ENCODE data around the gene IP6K1. TPM values are rescaled to one million over a fixed set of nuclear protein-coding genes. Genes with fewer than 3 reads are reported as not detected.

IP6K1 gene
- total RNA-seq, 1 experiment from 2014 or later, result 22.3 TPM

DNA sequence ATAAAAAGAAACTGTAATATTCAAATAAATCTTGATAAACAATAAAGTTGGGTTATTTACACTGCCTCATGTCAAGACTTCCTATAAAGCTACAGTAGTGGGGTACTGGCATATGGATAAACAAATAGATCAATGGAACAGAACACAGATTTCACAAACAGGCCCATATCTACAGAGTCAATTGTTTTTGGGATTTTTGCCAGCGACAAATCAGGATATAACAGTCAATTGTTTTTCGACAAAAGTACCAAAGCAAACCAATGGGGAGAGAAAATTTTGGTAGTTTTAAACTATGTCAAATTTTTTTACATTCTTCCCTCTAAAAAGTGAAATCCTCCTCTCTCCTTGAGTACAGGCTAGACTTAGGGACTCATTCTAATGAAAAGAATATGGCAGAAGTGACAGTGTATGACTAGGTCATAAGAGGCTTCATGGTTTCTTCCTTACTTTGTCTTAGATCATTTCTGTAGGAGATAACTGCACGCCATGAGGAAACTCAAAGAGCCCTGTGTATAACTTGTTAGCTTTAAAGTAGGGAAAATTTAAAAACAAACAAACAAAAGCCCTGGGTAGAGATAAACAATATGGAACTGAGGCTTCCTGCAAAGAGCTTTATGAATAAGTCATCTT, 16.9 kb downstream of the IP6K1 start:
- no peak overlapping the region for H3K9ac ChIP-seq (ENCODE audit: low read length)
- H3K4me1 ChIP-seq (ENCODE audit: low read length), result peaks cover 8% of the 10 kb centered on the region
- no peaks in the 10 kb centered on the region for H3K9me2 ChIP-seq (replicated peaks; ENCODE audit: insufficient read depth, low read length)
- peaks cover 7% of the 10 kb centered on the region; the same call in 1 of the 2 replicates for H3K36me3 ChIP-seq (ENCODE audit: insufficient read depth, low read length)
- H3K27ac ChIP-seq (ENCODE audit: low read length), result no peak overlapping the region
- no peak overlapping the region for H3K4me3 ChIP-seq (ENCODE audit: low read length)
- no peak overlapping the region for H3K4me2 ChIP-seq (ENCODE audit: low read depth, low read length, poor library complexity, severe bottlenecking)
- no peak overlapping the region for H2AFZ ChIP-seq (ENCODE audit: low read length)
- DNase-seq, result no peak
- peaks cover 95% of the 10 kb centered on the region for H3K79me2 ChIP-seq (ENCODE audit: low read length)
- no peaks in the 10 kb centered on the region for H4K20me1 ChIP-seq (ENCODE audit: insufficient read depth, low read depth, low read length)
- no peaks in the 10 kb centered on the region for H3K27me3 ChIP-seq (ENCODE audit: low read length)
- H3K9me3 ChIP-seq (ENCODE audit: low read length), result no peaks in the 10 kb centered on the region

DNA sequence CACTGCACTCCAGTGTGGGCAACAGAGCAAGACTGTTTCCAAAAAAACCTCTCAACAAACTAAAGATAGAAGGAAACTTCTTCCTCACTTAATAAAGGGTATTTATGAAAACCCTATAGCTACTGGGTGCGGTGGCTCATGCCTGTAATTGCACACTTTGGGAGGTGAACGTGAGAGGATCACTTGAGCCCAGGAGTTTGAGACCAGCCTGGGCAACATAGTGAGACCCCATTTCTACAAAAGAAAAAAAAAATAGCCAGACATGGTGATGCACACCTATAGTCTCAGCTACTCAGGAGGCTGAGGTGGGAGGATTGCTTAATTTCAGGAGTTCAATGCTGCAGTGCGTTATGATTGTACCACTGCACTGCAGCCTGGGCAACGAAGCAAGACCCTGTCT, 22.4 kb downstream of the IP6K1 start:
- no peaks in the 10 kb centered on the region for H3K27me3 ChIP-seq (ENCODE audit: low read length)
- H2AFZ ChIP-seq (ENCODE audit: low read length), result no peak overlapping the region
- H3K4me1 ChIP-seq (ENCODE audit: low read length), result peaks cover 8% of the 10 kb centered on the region
- H3K9me3 ChIP-seq (ENCODE audit: low read length), result no peaks in the 10 kb centered on the region
- no peak overlapping the region for H3K27ac ChIP-seq (ENCODE audit: low read length)
- H3K4me3 ChIP-seq (ENCODE audit: low read length), result no peak overlapping the region
- H4K20me1 ChIP-seq (ENCODE audit: insufficient read depth, low read depth, low read length), result no peaks in the 10 kb centered on the region
- H3K36me3 ChIP-seq (ENCODE audit: insufficient read depth, low read length), result no peaks in the 10 kb centered on the region; the same call in 1 of the 2 replicates
- no peaks in the 10 kb centered on the region for H3K9me2 ChIP-seq (replicated peaks; ENCODE audit: insufficient read depth, low read length)
- H3K4me2 ChIP-seq (ENCODE audit: low read depth, low read length, poor library complexity, severe bottlenecking), result no peak overlapping the region
- no peak overlapping the region for H3K9ac ChIP-seq (ENCODE audit: low read length)
- peaks cover 85% of the 10 kb centered on the region for H3K79me2 ChIP-seq (ENCODE audit: low read length)
- DNase-seq, result no peak

DNA sequence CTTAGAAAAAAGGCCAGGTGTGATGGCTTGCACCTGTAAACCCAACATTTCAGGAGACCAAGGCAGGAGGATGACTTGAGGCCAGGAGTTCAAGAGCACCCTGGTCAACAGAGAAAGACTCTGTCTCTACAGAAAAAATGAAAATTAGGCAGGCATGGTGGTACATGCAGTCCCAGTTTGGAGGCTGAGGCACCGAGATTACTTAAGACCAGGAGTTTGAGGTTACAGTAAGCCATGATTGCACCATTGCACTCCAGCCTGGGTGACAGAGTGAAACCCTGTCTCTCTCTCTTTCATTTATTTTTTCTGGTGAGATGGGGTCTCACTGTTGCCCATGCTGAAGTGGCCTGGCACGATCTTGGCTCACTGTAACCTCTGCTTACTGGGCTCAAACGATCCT, 24.7 kb downstream of the IP6K1 start:
- Histone ChIP-seq H3K27me3 (ENCODE audit: low read length) (no peaks in the 10 kb centered on the region), H3K79me2 (ENCODE audit: low read length) (peaks cover 85% of the 10 kb centered on the region), H2AFZ (ENCODE audit: low read length) (no peak overlapping the region), H3K9me2 (replicated peaks; ENCODE audit: insufficient read depth, low read length) (no peaks in the 10 kb centered on the region), H3K9ac (ENCODE audit: low read length) (no peak overlapping the region), H3K27ac (ENCODE audit: low read length) (no peak overlapping the region), H3K9me3 (ENCODE audit: low read length) (no peaks in the 10 kb centered on the region), H3K4me2 (ENCODE audit: low read depth, low read length, poor library complexity, severe bottlenecking) (no peak overlapping the region), H3K36me3 (ENCODE audit: insufficient read depth, low read length) (no peaks in the 10 kb centered on the region), H4K20me1 (ENCODE audit: insufficient read depth, low read depth, low read length) (no peaks in the 10 kb centered on the region), H3K4me3 (ENCODE audit: low read length) (no peak overlapping the region), H3K4me1 (ENCODE audit: low read length) (no peaks in the 10 kb centered on the region)
- no peak for DNase-seq

DNA sequence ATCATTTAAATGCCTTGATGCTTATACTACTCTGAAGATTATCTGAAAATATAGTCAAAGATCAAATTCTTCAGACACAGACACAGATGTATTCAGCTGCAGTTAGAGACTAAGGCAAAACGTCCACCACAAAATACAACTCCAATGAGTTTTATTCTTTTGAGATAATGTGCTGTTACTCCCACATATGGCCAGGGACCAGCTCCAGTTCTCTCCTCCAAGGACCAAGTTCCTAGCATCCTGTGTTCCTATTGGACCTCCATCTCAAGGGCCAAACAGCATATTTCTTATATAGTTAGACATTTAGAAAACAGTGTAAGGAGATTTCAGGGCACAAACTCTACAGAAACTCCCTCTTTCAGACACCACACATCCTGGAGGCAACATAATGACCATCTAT, 27.1 kb downstream of the IP6K1 start:
- H3K27me3 ChIP-seq (ENCODE audit: low read length), result no peaks in the 10 kb centered on the region
- no peaks in the 10 kb centered on the region for H3K4me1 ChIP-seq (ENCODE audit: low read length)
- no peak overlapping the region for H3K4me2 ChIP-seq (ENCODE audit: low read depth, low read length, poor library complexity, severe bottlenecking)
- no peaks in the 10 kb centered on the region for H4K20me1 ChIP-seq (ENCODE audit: insufficient read depth, low read depth, low read length)
- no peaks in the 10 kb centered on the region for H3K9me3 ChIP-seq (ENCODE audit: low read length)
- no peak overlapping the region for H3K9ac ChIP-seq (ENCODE audit: low read length)
- H2AFZ ChIP-seq (ENCODE audit: low read length), result no peak overlapping the region
- no peak overlapping the region for H3K4me3 ChIP-seq (ENCODE audit: low read length)
- no peak overlapping the region for H3K27ac ChIP-seq (ENCODE audit: low read length)
- H3K9me2 ChIP-seq (replicated peaks; ENCODE audit: insufficient read depth, low read length), result no peaks in the 10 kb centered on the region
- H3K79me2 ChIP-seq (ENCODE audit: low read length), result peaks cover 86% of the 10 kb centered on the region
- DNase-seq, result no peak
- H3K36me3 ChIP-seq (ENCODE audit: insufficient read depth, low read length), result no peaks in the 10 kb centered on the region

DNA sequence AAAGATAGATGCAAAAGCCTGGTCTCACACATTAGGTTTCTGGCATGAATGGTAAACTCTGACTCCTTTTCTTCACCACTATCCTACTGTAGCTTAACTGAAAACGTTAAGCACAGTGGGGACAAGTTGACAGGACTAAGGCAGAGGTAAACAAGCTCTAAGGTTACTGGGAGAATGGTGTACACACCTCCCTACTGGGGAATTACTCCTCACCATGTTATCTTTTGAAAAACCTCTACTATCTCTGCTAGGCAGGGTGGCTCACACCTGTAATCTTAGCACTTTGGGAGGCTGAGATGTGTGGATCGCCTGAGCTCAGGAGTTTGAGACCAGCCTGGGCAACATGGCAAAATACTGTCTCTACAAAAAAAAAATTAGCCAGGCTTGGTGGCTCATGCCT, 29.1 kb downstream of the IP6K1 start:
- Histone ChIP-seq H3K9me3 (ENCODE audit: low read length) (no peaks in the 10 kb centered on the region), H4K20me1 (ENCODE audit: insufficient read depth, low read depth, low read length) (no peaks in the 10 kb centered on the region), H3K9ac (ENCODE audit: low read length) (no peak overlapping the region), H3K4me2 (ENCODE audit: low read depth, low read length, poor library complexity, severe bottlenecking) (no peak overlapping the region), H3K27ac (ENCODE audit: low read length) (no peak overlapping the region), H3K36me3 (ENCODE audit: insufficient read depth, low read length) (no peaks in the 10 kb centered on the region), H3K79me2 (ENCODE audit: low read length) (peaks cover 90% of the 10 kb centered on the region), H3K4me3 (ENCODE audit: low read length) (no peak overlapping the region), H3K27me3 (ENCODE audit: low read length) (no peaks in the 10 kb centered on the region), H2AFZ (ENCODE audit: low read length) (no peak overlapping the region), H3K4me1 (ENCODE audit: low read length) (no peaks in the 10 kb centered on the region), H3K9me2 (replicated peaks; ENCODE audit: insufficient read depth, low read length) (no peaks in the 10 kb centered on the region)
- no peak for DNase-seq

DNA sequence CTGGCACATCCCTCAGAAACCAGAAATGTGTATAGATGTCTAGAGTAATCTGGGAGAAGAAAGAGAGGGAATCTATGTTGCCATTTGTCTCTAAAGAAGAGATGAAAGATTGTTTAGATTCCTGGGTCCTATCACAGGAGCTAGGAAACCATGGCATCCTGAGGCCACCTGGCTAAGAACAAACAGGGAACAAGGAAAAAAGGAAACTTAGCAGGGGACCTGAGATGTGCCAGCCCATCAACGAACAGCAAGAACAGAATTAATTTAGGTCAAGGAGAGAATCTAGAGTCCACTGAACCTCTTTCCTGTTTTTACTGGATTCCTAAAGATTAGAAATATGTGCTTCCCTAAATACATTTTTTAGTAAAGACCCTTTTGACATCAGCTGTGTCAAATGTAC, 30.3 kb downstream of the IP6K1 start:
- Histone ChIP-seq H3K9me3 (ENCODE audit: low read length) (no peaks in the 10 kb centered on the region), H3K27ac (ENCODE audit: low read length) (no peak overlapping the region), H3K4me3 (ENCODE audit: low read length) (no peak overlapping the region), H3K79me2 (ENCODE audit: low read length) (peaks cover 92% of the 10 kb centered on the region), H2AFZ (ENCODE audit: low read length) (no peak overlapping the region), H3K4me2 (ENCODE audit: low read depth, low read length, poor library complexity, severe bottlenecking) (no peak overlapping the region), H3K9me2 (replicated peaks; ENCODE audit: insufficient read depth, low read length) (no peaks in the 10 kb centered on the region), H3K36me3 (ENCODE audit: insufficient read depth, low read length) (no peaks in the 10 kb centered on the region), H3K9ac (ENCODE audit: low read length) (no peak overlapping the region), H3K27me3 (ENCODE audit: low read length) (no peaks in the 10 kb centered on the region), H4K20me1 (ENCODE audit: insufficient read depth, low read depth, low read length) (no peaks in the 10 kb centered on the region), H3K4me1 (ENCODE audit: low read length) (no peaks in the 10 kb centered on the region)
- no peak for DNase-seq

DNA sequence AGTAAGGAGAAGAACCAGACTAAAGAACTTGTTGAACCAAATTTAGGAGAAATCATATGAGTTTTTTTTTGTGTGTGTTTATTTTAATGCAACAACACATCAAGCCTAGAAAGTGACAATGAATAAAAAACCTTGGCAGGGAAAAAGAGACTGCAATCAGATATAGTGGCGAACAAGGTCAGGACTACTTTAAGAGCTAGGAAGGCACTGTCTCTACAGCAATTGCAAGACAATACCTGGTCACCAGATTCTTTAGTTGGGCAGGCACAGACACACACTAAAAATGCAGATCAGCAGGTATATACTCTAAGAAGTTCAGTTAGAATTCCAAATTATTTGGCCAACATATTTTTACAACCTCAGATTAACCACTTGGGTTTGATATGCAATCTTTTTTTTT, 31.8 kb downstream of the IP6K1 start:
- Histone ChIP-seq H3K27ac (ENCODE audit: low read length) (no peak overlapping the region), H2AFZ (ENCODE audit: low read length) (no peak overlapping the region), H3K4me3 (ENCODE audit: low read length) (no peak overlapping the region), H3K4me2 (ENCODE audit: low read depth, low read length, poor library complexity, severe bottlenecking) (no peak overlapping the region), H3K9me3 (ENCODE audit: low read length) (no peaks in the 10 kb centered on the region), H3K36me3 (ENCODE audit: insufficient read depth, low read length) (no peaks in the 10 kb centered on the region), H3K27me3 (ENCODE audit: low read length) (no peaks in the 10 kb centered on the region), H3K9me2 (replicated peaks; ENCODE audit: insufficient read depth, low read length) (no peaks in the 10 kb centered on the region), H4K20me1 (ENCODE audit: insufficient read depth, low read depth, low read length) (no peaks in the 10 kb centered on the region), H3K9ac (ENCODE audit: low read length) (no peak overlapping the region), H3K4me1 (ENCODE audit: low read length) (peaks cover 4% of the 10 kb centered on the region; the same call in 1 of the 2 replicates), H3K79me2 (ENCODE audit: low read length) (peaks cover 93% of the 10 kb centered on the region)
- DNase-seq, result no peak

DNA sequence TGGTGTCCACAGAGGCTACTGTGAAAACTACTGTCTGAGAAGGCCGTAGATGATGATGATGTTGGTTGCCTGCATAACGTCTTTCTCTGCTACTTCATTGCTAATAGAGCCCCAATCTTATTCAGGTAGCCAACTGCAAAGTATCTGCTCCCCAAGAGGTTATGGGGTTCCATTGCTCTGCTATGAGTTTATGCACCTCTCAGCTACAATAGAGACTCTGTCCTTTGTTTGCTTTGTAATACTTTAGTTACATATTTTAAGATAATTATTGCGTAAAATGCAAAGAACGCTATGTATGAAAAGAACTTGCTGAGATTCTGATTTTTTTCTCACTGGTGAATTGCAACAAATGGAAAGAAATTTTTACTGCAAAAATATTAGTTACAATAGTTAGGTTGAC, 34.8 kb downstream of the IP6K1 start:
- DNase-seq, result no peak
- Histone ChIP-seq H3K4me3 (ENCODE audit: low read length) (no peak overlapping the region), H3K36me3 (ENCODE audit: insufficient read depth, low read length) (peaks cover 4% of the 10 kb centered on the region; the same call in 1 of the 2 replicates), H3K27ac (ENCODE audit: low read length) (no peak overlapping the region), H4K20me1 (ENCODE audit: insufficient read depth, low read depth, low read length) (no peaks in the 10 kb centered on the region), H3K4me2 (ENCODE audit: low read depth, low read length, poor library complexity, severe bottlenecking) (no peak overlapping the region), H3K79me2 (ENCODE audit: low read length) (peaks cover 88% of the 10 kb centered on the region), H3K9ac (ENCODE audit: low read length) (no peak overlapping the region), H3K4me1 (ENCODE audit: low read length) (peaks cover 9% of the 10 kb centered on the region), H3K9me2 (replicated peaks; ENCODE audit: insufficient read depth, low read length) (no peaks in the 10 kb centered on the region), H2AFZ (ENCODE audit: low read length) (no peak overlapping the region), H3K9me3 (ENCODE audit: low read length) (no peaks in the 10 kb centered on the region), H3K27me3 (ENCODE audit: low read length) (no peaks in the 10 kb centered on the region)
